Heart left ventricle (tissue), 13 donors: ENCODE data around the gene LXN.
A peak's percentile ranks its signal among the peaks of the same experiment; 100 is the strongest.

ENCODE experiments used
- POLR2A ChIP-seq, 2 donors: fragments of 450-650 bp; IDR thresholded peaks; one replicate each; pipeline ENCODE4 v1.6.1; 2017; ENCODE audit warnings: antibody characterized with exemption in 2 of 2, mild to moderate bottlenecking in 2 of 2, moderate library complexity in 2 of 2
- TF ChIP-seq, protein P1 (sequence below), 12 donors: fragments of 200-600 bp; sonication (generic) in 4 of 12; IDR thresholded peaks; one replicate each; pipeline versions ENCODE4 v1.5.0 to v1.8.0; 2018 to 2022; ENCODE audit warnings: antibody characterized with exemption in 12 of 12, mild to moderate bottlenecking in 5 of 12
- donor health status: ischemic (EF 13 %, LVEDD 7.1; RV severe dilation, severe dysfunction).
- donor health status: DM: no; HTN: yes; CAD: no.
- donor health status: DM: no; HTN: no; CAD: no.
- donor health status: ischemic (EF 25% LVEDD 6.9; RV normal size, moderate dysfunction).
- donor health status: ischemic (EF 25% LVEDD 5.7; RV mildly dilated, moderate dysfunction).
- donor health status: ischemic (EF 35%, LVEDD 5.7; RV mildly dilated, moderate dysfunction).
- donor health status: nonischemic (EF 11% LVEDD 7.7; RV severe dilation, severe dysfunction).
- donor health status: DM: yes; HTN: yes; CAD: no.
- donor health status: PGD.
- donor health status: ischemic (EF 29% LVEDD 5.4; RV normal size, mild dysfunction).
- donor health status: nonischemic (EF 23%, LVEDD 6.1; RV moderate dilation, normal function).

DNA sequence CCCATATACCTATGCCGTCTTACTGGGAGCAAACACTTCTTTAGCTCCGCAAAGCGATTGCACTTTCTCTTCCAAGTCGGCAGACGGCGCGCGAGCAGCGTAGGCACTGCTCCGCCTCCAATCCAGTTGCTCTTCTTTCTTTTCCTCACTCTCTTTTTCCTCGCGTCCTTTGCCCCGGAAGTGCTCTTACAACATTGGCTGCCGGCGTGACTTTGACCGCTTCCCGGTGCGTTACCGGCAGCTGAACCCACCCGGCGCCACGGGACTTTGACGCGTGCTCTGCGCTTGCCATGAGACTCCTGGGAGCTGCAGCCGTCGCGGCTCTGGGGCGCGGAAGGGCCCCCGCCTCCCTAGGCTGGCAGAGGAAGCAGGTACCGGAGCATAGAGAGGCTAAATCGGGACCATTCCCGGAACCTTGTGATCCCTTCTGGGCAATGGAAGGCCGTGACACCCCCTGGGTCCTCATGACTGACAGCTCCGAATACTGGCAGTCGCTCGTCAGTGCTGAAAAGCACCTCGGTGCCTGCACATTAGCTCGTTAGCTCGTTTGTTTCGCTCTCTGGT, 28.0 kb downstream of the LXN start, which contains the start of gene GFM1:
- TF ChIP-seq, protein P1, sequence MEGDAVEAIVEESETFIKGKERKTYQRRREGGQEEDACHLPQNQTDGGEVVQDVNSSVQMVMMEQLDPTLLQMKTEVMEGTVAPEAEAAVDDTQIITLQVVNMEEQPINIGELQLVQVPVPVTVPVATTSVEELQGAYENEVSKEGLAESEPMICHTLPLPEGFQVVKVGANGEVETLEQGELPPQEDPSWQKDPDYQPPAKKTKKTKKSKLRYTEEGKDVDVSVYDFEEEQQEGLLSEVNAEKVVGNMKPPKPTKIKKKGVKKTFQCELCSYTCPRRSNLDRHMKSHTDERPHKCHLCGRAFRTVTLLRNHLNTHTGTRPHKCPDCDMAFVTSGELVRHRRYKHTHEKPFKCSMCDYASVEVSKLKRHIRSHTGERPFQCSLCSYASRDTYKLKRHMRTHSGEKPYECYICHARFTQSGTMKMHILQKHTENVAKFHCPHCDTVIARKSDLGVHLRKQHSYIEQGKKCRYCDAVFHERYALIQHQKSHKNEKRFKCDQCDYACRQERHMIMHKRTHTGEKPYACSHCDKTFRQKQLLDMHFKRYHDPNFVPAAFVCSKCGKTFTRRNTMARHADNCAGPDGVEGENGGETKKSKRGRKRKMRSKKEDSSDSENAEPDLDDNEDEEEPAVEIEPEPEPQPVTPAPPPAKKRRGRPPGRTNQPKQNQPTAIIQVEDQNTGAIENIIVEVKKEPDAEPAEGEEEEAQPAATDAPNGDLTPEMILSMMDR (IDR thresholded peaks at IDR 0.05): peak; percentile 60 to 98 (median 91)
- peak in 1 of 2 donors; percentile 45 for TF ChIP-seq POLR2A (IDR thresholded peaks at IDR 0.05)
